MM.1S (cell line): ENCODE results near the gene ASB5.

Experiments
- EZH2 ChIP-seq: fragments of 300-600 bp; sonication (generic); optimal IDR thresholded peaks from 2 replicates; pipeline ENCODE3; 2017; ENCODE audit warnings: low read depth, mild to moderate bottlenecking, antibody characterized with exemption, low read length, mixed read lengths
- TF ChIP-seq, protein P1 (sequence below): fragments of 300-600 bp; sonication (generic); IDR thresholded peaks from 2 replicates; pipeline ENCODE4 v1.5.1; 2016; ENCODE audit warnings: antibody characterized with exemption, low read length, mixed read lengths

DNA sequence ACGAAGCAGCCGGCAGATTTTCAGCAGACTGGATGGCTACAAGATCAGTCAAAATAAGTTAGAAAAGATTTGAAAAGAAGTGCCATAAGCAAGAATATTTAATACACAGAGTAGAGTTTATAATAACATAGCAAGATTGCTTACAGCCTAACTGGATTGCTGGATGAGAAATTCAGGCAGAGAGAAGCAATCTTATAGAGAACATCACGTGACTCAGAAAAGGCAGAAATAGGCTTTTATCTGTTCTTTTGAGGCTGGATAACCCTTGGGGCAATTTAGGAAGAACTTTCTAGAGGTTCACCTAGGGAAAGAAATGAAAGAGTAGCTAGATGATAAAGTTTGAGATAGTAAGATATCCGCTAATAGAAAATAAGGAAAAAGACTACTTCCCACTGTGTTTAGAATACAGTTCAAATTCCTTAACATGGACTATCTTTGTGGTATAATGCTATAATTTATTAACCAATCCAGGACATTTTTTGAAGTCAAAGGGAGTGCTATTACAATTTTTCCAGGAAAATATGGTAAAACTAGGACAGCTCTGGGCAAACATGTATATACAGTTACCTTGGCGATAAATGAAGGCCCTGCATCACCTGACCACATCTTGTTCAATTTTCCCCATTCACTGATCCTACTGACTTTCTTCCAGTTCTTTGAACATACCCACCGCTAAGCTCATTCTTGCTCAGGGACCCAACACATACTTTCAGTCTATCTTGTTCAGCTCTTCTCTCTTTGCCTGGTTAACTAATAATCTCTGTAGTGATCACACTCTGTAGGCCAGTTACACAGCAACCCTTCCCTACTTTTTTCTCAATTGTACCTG, 38.0 kb upstream of the ASB5 start:
- TF ChIP-seq, protein P1, sequence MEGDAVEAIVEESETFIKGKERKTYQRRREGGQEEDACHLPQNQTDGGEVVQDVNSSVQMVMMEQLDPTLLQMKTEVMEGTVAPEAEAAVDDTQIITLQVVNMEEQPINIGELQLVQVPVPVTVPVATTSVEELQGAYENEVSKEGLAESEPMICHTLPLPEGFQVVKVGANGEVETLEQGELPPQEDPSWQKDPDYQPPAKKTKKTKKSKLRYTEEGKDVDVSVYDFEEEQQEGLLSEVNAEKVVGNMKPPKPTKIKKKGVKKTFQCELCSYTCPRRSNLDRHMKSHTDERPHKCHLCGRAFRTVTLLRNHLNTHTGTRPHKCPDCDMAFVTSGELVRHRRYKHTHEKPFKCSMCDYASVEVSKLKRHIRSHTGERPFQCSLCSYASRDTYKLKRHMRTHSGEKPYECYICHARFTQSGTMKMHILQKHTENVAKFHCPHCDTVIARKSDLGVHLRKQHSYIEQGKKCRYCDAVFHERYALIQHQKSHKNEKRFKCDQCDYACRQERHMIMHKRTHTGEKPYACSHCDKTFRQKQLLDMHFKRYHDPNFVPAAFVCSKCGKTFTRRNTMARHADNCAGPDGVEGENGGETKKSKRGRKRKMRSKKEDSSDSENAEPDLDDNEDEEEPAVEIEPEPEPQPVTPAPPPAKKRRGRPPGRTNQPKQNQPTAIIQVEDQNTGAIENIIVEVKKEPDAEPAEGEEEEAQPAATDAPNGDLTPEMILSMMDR = no peak
- TF ChIP-seq EZH2 = no peak
